Adipocyte (in vitro differentiated cells): ENCODE measurements around the gene VAV2.

ENCODE experiments used
- DNase-seq: peaks from one replicate; pipeline ENCODE4 v3.0.0-alpha.2; 2015; ENCODE audit warnings: low read depth
- H3K27me3 ChIP-seq: replicated peaks from 2 replicates; pipeline ENCODE4 v1.7.0; 2013; ENCODE audit warnings: mild to moderate bottlenecking, low read length, moderate library complexity; ENCODE audit not compliant: control insufficient read depth, insufficient read depth
- H3K36me3 ChIP-seq: 2 replicates; pipeline ENCODE4 v1.7.0; 2013; ENCODE audit warnings: low read length, mild to moderate bottlenecking, moderate library complexity; ENCODE audit not compliant: control insufficient read depth, insufficient read depth, severe bottlenecking
- H3K4me1 ChIP-seq: 2 replicates; pipeline ENCODE4 v1.7.0; 2013; ENCODE audit warnings: mild to moderate bottlenecking, low read length, moderate library complexity; ENCODE audit not compliant: control insufficient read depth, insufficient read depth
- H3K4me3 ChIP-seq: 2 replicates; pipeline ENCODE4 v1.7.0; 2013; ENCODE audit warnings: mild to moderate bottlenecking, low read length, moderate library complexity
- H3K9ac ChIP-seq: 2 replicates; pipeline ENCODE4 v1.7.0; 2013; ENCODE audit warnings: mild to moderate bottlenecking, low read length, moderate library complexity
- H3K9me3 ChIP-seq: 2 replicates; pipeline ENCODE4 v1.7.0; 2013; ENCODE audit warnings: mild to moderate bottlenecking, low read length, moderate library complexity; ENCODE audit not compliant: control insufficient read depth

Gene VAV2

GRCh38 chr9:133812077-133812868 is 179.9 kb downstream of the VAV2 start:
- no peaks in the 10 kb centered on the region for H3K9me3 ChIP-seq
- no peaks in the 10 kb centered on the region for H3K27me3 ChIP-seq
- DNase-seq = no peak
- peaks cover 3% of the 10 kb centered on the region for H3K36me3 ChIP-seq
- H3K4me3 ChIP-seq = no peak overlapping the region
- no peak overlapping the region for H3K9ac ChIP-seq
- no peaks in the 10 kb centered on the region for H3K4me1 ChIP-seq

- H3K36me3 ChIP-seq = peaks cover 3% of the 10 kb centered on the region
Observed at GRCh38 chr9:133811471-133811870, 180.7 kb downstream of the VAV2 start.

GRCh38 chr9:133810556-133811195 is 181.4 kb downstream of the VAV2 start:
- no peaks in the 10 kb centered on the region for H3K9me3 ChIP-seq
- H3K27me3 ChIP-seq = no peaks in the 10 kb centered on the region
- no peaks in the 10 kb centered on the region for H3K4me1 ChIP-seq
- DNase-seq = no peak
- peaks cover 3% of the 10 kb centered on the region for H3K36me3 ChIP-seq
- no peak overlapping the region for H3K9ac ChIP-seq
- H3K4me3 ChIP-seq = no peak overlapping the region

More at GRCh38 chr9:133811471-133811870, 180.7 kb downstream of the VAV2 start:
- no peak for DNase-seq
- no peaks in the 10 kb centered on the region for H3K27me3 ChIP-seq
- no peaks in the 10 kb centered on the region for H3K9me3 ChIP-seq
- no peak overlapping the region for H3K4me3 ChIP-seq
- H3K9ac ChIP-seq = no peak overlapping the region
- H3K4me1 ChIP-seq = no peaks in the 10 kb centered on the region

- DNase-seq = no peak
- peaks cover 3% of the 10 kb centered on the region for H3K36me3 ChIP-seq
Observed at GRCh38 chr9:133809335-133809734, 182.8 kb downstream of the VAV2 start.

GRCh38 chr9:133807818-133808217 is 184.3 kb downstream of the VAV2 start:
- Histone ChIP-seq H3K4me1 (peaks cover 4% of the 10 kb centered on the region), H3K36me3 (peaks cover 3% of the 10 kb centered on the region), H3K4me3 (no peak overlapping the region), H3K27me3 (no peaks in the 10 kb centered on the region), H3K9me3 (no peaks in the 10 kb centered on the region), H3K9ac (no peak overlapping the region)
- no peak for DNase-seq

More at GRCh38 chr9:133809335-133809734, 182.8 kb downstream of the VAV2 start:
- Histone ChIP-seq H3K4me1 (no peaks in the 10 kb centered on the region), H3K9ac (no peak overlapping the region), H3K9me3 (no peaks in the 10 kb centered on the region), H3K4me3 (no peak overlapping the region), H3K27me3 (no peaks in the 10 kb centered on the region)

- Histone ChIP-seq H3K4me3 (no peak overlapping the region), H3K27me3 (no peaks in the 10 kb centered on the region), H3K9me3 (no peaks in the 10 kb centered on the region), H3K4me1 (peaks cover 10% of the 10 kb centered on the region), H3K36me3 (peaks cover 3% of the 10 kb centered on the region), H3K9ac (no peak overlapping the region)
- no peak for DNase-seq
Observed at GRCh38 chr9:133807037-133807436, 185.1 kb downstream of the VAV2 start.

- Histone ChIP-seq H3K4me3 (no peak overlapping the region), H3K9me3 (no peaks in the 10 kb centered on the region), H3K9ac (no peak overlapping the region), H3K36me3 (peaks cover 3% of the 10 kb centered on the region), H3K27me3 (no peaks in the 10 kb centered on the region), H3K4me1 (peaks cover 13% of the 10 kb centered on the region)
- no peak for DNase-seq
Observed at GRCh38 chr9:133806623-133807010, 185.5 kb downstream of the VAV2 start.

- DNase-seq = no peak
- no peaks in the 10 kb centered on the region for H3K27me3 ChIP-seq
- no peak overlapping the region for H3K9ac ChIP-seq
- no peaks in the 10 kb centered on the region for H3K9me3 ChIP-seq
- peaks cover 13% of the 10 kb centered on the region for H3K4me1 ChIP-seq
- H3K36me3 ChIP-seq = peaks cover 3% of the 10 kb centered on the region
- H3K4me3 ChIP-seq = no peak overlapping the region
Observed at GRCh38 chr9:133805876-133806622, 186.1 kb downstream of the VAV2 start.

- Histone ChIP-seq H3K36me3 (no peaks in the 10 kb centered on the region), H3K9me3 (no peaks in the 10 kb centered on the region), H3K4me3 (no peak overlapping the region)
Observed at GRCh38 chr9:133804199-133804598, 187.9 kb downstream of the VAV2 start.

GRCh38 chr9:133803745-133804144 is 188.4 kb downstream of the VAV2 start:
- no peaks in the 10 kb centered on the region for H3K36me3 ChIP-seq
- no peaks in the 10 kb centered on the region for H3K27me3 ChIP-seq

More at GRCh38 chr9:133804199-133804598, 187.9 kb downstream of the VAV2 start:
- Histone ChIP-seq H3K4me1 (peaks cover 13% of the 10 kb centered on the region), H3K27me3 (no peaks in the 10 kb centered on the region), H3K9ac (no peak overlapping the region)
- no peak for DNase-seq

GRCh38 chr9:133803028-133803585 is 189.0 kb downstream of the VAV2 start:
- no peak for DNase-seq

More at GRCh38 chr9:133803745-133804144, 188.4 kb downstream of the VAV2 start:
- Histone ChIP-seq H3K4me1 (peaks cover 13% of the 10 kb centered on the region), H3K4me3 (no peak overlapping the region), H3K9ac (no peak overlapping the region), H3K9me3 (no peaks in the 10 kb centered on the region)
- DNase-seq = no peak

More at GRCh38 chr9:133803028-133803585, 189.0 kb downstream of the VAV2 start:
- Histone ChIP-seq H3K4me3 (no peak overlapping the region), H3K9ac (no peak overlapping the region), H3K4me1 (peaks cover 13% of the 10 kb centered on the region), H3K27me3 (no peaks in the 10 kb centered on the region), H3K36me3 (no peaks in the 10 kb centered on the region), H3K9me3 (no peaks in the 10 kb centered on the region)
